GM18870 (cell line): Measurements from ENCODE around the gene LMNTD1.
A peak's percentile ranks its signal among the peaks of the same experiment; 100 is the strongest.
"Not testable (repeated sequence)": the region's sequence is repeated elsewhere in the genome, so short reads cannot be mapped to it uniquely, and the experiment has no call there.

Experiments
- ATAC-seq: cut with Tn5 transposase; IDR thresholded peaks from one replicate; pipeline ENCODE4 v1.9.1; 2021; ENCODE audit warnings: moderate library complexity; ENCODE audit not compliant: unreplicated experiment

Gene LMNTD1

GRCh38 chr12:25491396-25492325 lies 61.4 kb downstream of the LMNTD1 start:
- no peak for ATAC-seq

GRCh38 chr12:25488956-25489870 lies 63.9 kb downstream of the LMNTD1 start:
- not testable (repeated sequence) for ATAC-seq

GRCh38 chr12:25482625-25483024 lies 70.5 kb downstream of the LMNTD1 start:
- ATAC-seq: no peak

GRCh38 chr12:25480145-25480544 lies 72.9 kb downstream of the LMNTD1 start:
- no peak for ATAC-seq

GRCh38 chr12:25477217-25477616 lies 75.9 kb downstream of the LMNTD1 start:
- ATAC-seq: no peak

- ATAC-seq: no peak
These were observed 80.6 kb downstream of the LMNTD1 start for GRCh38 chr12:25472453-25472852.

GRCh38 chr12:25469861-25470260 lies 83.2 kb downstream of the LMNTD1 start:
- ATAC-seq: no peak

GRCh38 chr12:25469368-25469767 lies 83.7 kb downstream of the LMNTD1 start:
- no peak for ATAC-seq

GRCh38 chr12:25463521-25463920 lies 89.6 kb downstream of the LMNTD1 start:
- no peak for ATAC-seq

- ATAC-seq: no peak
These were observed 90.1 kb downstream of the LMNTD1 start for GRCh38 chr12:25463005-25463404.

GRCh38 chr12:25459541-25459951 lies 93.5 kb downstream of the LMNTD1 start:
- peak; percentile 94 for ATAC-seq

GRCh38 chr12:25458047-25458552 lies 95.0 kb downstream of the LMNTD1 start:
- no peak for ATAC-seq

- ATAC-seq: no peak
These were observed 96.6 kb downstream of the LMNTD1 start for GRCh38 chr12:25456474-25456873.

- ATAC-seq: no peak
These were observed 97.4 kb downstream of the LMNTD1 start for GRCh38 chr12:25455696-25456095.

- no peak for ATAC-seq
These were observed 104.1 kb downstream of the LMNTD1 start for GRCh38 chr12:25449007-25449406.

- no peak for ATAC-seq
These were observed 106.0 kb downstream of the LMNTD1 start for GRCh38 chr12:25447046-25447445.

GRCh38 chr12:25438638-25439037 lies 114.4 kb downstream of the LMNTD1 start:
- ATAC-seq: no peak

- ATAC-seq: no peak
These were observed 116.7 kb downstream of the LMNTD1 start for GRCh38 chr12:25436206-25437030.

GRCh38 chr12:25435431-25435830 lies 117.7 kb downstream of the LMNTD1 start:
- no peak for ATAC-seq

GRCh38 chr12:25434515-25434914 lies 118.6 kb downstream of the LMNTD1 start:
- ATAC-seq: no peak
